ENCODE results near the gene MCEMP1.

GRCh38 chr19:7725791-7726190, 48.9 kb downstream of the MCEMP1 start:
- no peak for TF ChIP-seq CTCF (conservative IDR thresholded peaks at IDR 0.05; ENCODE audit: low read depth, low read length)
- TF ChIP-seq, protein P1, sequence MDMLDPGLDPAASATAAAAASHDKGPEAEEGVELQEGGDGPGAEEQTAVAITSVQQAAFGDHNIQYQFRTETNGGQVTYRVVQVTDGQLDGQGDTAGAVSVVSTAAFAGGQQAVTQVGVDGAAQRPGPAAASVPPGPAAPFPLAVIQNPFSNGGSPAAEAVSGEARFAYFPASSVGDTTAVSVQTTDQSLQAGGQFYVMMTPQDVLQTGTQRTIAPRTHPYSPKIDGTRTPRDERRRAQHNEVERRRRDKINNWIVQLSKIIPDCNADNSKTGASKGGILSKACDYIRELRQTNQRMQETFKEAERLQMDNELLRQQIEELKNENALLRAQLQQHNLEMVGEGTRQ (IDR thresholded peaks at IDR 0.05; ENCODE audit: low read depth, low read length), result no peak
- TF ChIP-seq MAFK (IDR thresholded peaks at IDR 0.05; ENCODE audit: low read depth, low read length), result no peak
- TF ChIP-seq CEBPB (IDR thresholded peaks at IDR 0.05; ENCODE audit: low read depth, low read length), result no peak
- no peak for TF ChIP-seq POLR2A (IDR thresholded peaks at IDR 0.05; ENCODE audit: low read depth, low read length)
- no peak for TF ChIP-seq MXI1 (IDR thresholded peaks at IDR 0.05; ENCODE audit: borderline replicate concordance, low read depth, low read length)
- TF ChIP-seq RAD21 (IDR thresholded peaks at IDR 0.05; ENCODE audit: low read length), result no peak
- no peak for TF ChIP-seq RFX5 (IDR thresholded peaks at IDR 0.05; ENCODE audit: low read depth, low read length)
- TF ChIP-seq RCOR1 (IDR thresholded peaks at IDR 0.05; ENCODE audit: insufficient replicate concordance, low read length), result no peak
- TF ChIP-seq MAZ (IDR thresholded peaks at IDR 0.05; ENCODE audit: borderline replicate concordance, low read depth, low read length), result no peak
- no peak for TF ChIP-seq BHLHE40 (IDR thresholded peaks at IDR 0.05; ENCODE audit: low read depth, low read length)
- TF ChIP-seq CHD1 (IDR thresholded peaks at IDR 0.05; ENCODE audit: low read depth, low read length), result no peak

Data from IMR-90 (cell line).